HK-2 (cell line): ENCODE data around the gene SPG7.

Experiments
- DNase-seq: peaks from one replicate; pipeline ENCODE4 v3.0.0-alpha.2; 2018; ENCODE audit not compliant: unreplicated experiment

SPG7 gene

GRCh38 chr16:89517128-89517527 is 8.9 kb downstream of the SPG7 start:
- DNase-seq = no peak

GRCh38 chr16:89519881-89520280 is 11.7 kb downstream of the SPG7 start:
- no peak for DNase-seq

GRCh38 chr16:89522287-89522686 is 14.1 kb downstream of the SPG7 start:
- DNase-seq = no peak

GRCh38 chr16:89523680-89524344 is 15.6 kb downstream of the SPG7 start:
- no peak for DNase-seq

GRCh38 chr16:89525146-89525913 is 17.1 kb downstream of the SPG7 start:
- DNase-seq = no peak

GRCh38 chr16:89529097-89529496 is 20.9 kb downstream of the SPG7 start:
- no peak for DNase-seq

- DNase-seq = no peak
Measured at GRCh38 chr16:89530401-89531381, 22.5 kb downstream of the SPG7 start.

- DNase-seq = no peak
Measured at GRCh38 chr16:89531821-89532526, 23.8 kb downstream of the SPG7 start.

GRCh38 chr16:89534252-89534756 is 26.1 kb downstream of the SPG7 start:
- no peak for DNase-seq

- DNase-seq = no peak
Measured at GRCh38 chr16:89536371-89536770, 28.2 kb downstream of the SPG7 start.

- DNase-seq = no peak
Measured at GRCh38 chr16:89536886-89537548, 28.8 kb downstream of the SPG7 start.

- DNase-seq = no peak
Measured at GRCh38 chr16:89537549-89537925, 29.3 kb downstream of the SPG7 start.

GRCh38 chr16:89538286-89538685 is 30.1 kb downstream of the SPG7 start:
- DNase-seq = no peak

- DNase-seq = no peak
Measured at GRCh38 chr16:89540557-89540956, 32.4 kb downstream of the SPG7 start.

- DNase-seq = no peak
Measured at GRCh38 chr16:89541792-89542191, 33.6 kb downstream of the SPG7 start.

- no peak for DNase-seq
Measured at GRCh38 chr16:89544113-89544512, 35.9 kb downstream of the SPG7 start.

GRCh38 chr16:89544713-89545043 is 36.5 kb downstream of the SPG7 start:
- DNase-seq = no peak

GRCh38 chr16:89545044-89545830 is 37.0 kb downstream of the SPG7 start:
- no peak for DNase-seq

GRCh38 chr16:89545831-89546574 is 37.8 kb downstream of the SPG7 start:
- DNase-seq = no peak

- DNase-seq = no peak
Measured at GRCh38 chr16:89546781-89547180, 38.6 kb downstream of the SPG7 start.
